Ovary (tissue), 3 donors: Measurements from ENCODE around the gene ZNF205.

Experiments used
- POLR2A ChIP-seq: fragments of 450-650 bp; IDR thresholded peaks from one replicate; pipeline ENCODE4 v1.6.1; 2017; ENCODE audit warnings: antibody characterized with exemption, mild to moderate bottlenecking, moderate library complexity
- TF ChIP-seq, protein P1 (sequence below), 3 donors: fragments of 450-650 bp in 2 of 3; fragments of 200-600 bp in 1 of 3; IDR thresholded peaks; one replicate each; pipeline versions ENCODE4 v1.5.1 to v1.8.0; 2016 to 2022; ENCODE audit warnings: antibody characterized with exemption in 3 of 3, mild to moderate bottlenecking in 1 of 3
- donor health status: DM: no; HTN: no; CAD: no.

DNA sequence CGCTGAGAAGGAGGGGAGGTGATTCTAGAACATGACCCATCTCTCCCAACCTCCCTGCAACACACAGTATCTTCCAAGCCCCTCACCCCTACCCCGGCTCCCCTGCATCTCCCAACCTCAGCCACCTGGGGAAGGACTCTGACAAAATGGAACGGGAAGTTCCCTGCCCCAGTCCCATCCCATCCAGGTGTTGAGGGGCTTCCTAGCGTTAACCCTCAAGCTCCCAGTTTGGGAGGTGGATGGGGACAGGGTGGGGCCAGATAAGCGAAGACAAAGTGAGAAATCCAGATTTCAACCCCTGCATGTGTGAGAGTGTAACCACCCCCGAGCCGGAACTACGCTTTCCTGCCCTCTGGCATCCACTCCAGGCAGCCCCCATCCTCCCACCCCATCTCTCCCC lies 15.1 kb upstream of the ZNF205 start:
- TF ChIP-seq, protein P1, sequence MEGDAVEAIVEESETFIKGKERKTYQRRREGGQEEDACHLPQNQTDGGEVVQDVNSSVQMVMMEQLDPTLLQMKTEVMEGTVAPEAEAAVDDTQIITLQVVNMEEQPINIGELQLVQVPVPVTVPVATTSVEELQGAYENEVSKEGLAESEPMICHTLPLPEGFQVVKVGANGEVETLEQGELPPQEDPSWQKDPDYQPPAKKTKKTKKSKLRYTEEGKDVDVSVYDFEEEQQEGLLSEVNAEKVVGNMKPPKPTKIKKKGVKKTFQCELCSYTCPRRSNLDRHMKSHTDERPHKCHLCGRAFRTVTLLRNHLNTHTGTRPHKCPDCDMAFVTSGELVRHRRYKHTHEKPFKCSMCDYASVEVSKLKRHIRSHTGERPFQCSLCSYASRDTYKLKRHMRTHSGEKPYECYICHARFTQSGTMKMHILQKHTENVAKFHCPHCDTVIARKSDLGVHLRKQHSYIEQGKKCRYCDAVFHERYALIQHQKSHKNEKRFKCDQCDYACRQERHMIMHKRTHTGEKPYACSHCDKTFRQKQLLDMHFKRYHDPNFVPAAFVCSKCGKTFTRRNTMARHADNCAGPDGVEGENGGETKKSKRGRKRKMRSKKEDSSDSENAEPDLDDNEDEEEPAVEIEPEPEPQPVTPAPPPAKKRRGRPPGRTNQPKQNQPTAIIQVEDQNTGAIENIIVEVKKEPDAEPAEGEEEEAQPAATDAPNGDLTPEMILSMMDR (IDR thresholded peaks at IDR 0.05), result no peak
- TF ChIP-seq POLR2A, result no peak
